Stimulated activated naive B cell treated with anti-CD40 and anti-IgM and Interleukin-4, amounts not matched to agents 10 μg/mL and 1 μg/mL and 100 μg/mL, for 72 hours (primary cell): Measurements from ENCODE around the gene SYT17.

Experiments used
- ATAC-seq, 2 donors: fragments of 150-1000 bp; cut with Tn5 transposase; replicated peaks; 2 replicates each; pipeline ENCODE4 v1.10.0; 2021; ENCODE audit warnings: moderate library complexity in 1 of 2
- DNase-seq: peaks from one replicate; pipeline ENCODE4 v3.0.0; 2021
- H3K27ac Mint-ChIP-seq: one replicate; pipeline ENCODE4 v1.8.0; 2022; ENCODE audit warnings: mild to moderate bottlenecking, mixed read lengths
- H3K27me3 Mint-ChIP-seq, 2 donors: one replicate each; pipeline ENCODE4 v1.8.0; 2022; ENCODE audit warnings: mixed read lengths in 2 of 2
- H3K36me3 Mint-ChIP-seq, 2 donors: one replicate each; pipeline ENCODE4 v1.8.0; 2022; ENCODE audit warnings: mixed read lengths in 2 of 2, mild to moderate bottlenecking in 1 of 2
- H3K4me1 Mint-ChIP-seq, 2 donors: one replicate each; pipeline ENCODE4 v1.8.0; 2022; ENCODE audit warnings: mixed read lengths in 2 of 2, mild to moderate bottlenecking in 1 of 2
- H3K4me3 Mint-ChIP-seq, 2 donors: one replicate each; pipeline ENCODE4 v1.8.0; 2022; ENCODE audit warnings: mild to moderate bottlenecking in 2 of 2, mixed read lengths in 2 of 2, moderate library complexity in 1 of 2
- H3K9me3 Mint-ChIP-seq, 2 donors: one replicate each; pipeline ENCODE4 v1.8.0; 2022; ENCODE audit warnings: mixed read lengths in 2 of 2, mild to moderate bottlenecking in 1 of 2

Gene SYT17

DNA sequence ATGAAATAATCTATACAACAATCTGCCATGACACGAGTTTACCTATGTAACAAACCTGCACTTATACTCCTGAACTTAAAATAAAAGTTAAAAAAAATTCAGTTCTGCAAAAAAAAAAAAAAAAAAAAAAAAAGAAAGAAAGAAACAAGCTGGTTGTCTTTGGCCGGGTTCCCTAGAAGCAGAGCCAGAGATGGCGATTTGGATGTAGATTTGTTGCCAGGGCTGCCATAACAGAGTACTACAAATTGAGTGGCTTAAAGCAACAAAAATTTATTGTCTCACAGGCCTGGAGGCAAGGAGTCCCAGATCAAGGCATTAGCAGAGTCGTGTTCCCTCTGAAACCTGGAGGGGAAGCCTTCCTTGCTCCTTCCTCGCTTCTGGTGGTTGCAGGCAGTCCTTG, 20.4 kb downstream of the SYT17 start:
- Mint-ChIP-seq H3K4me1 (peaks cover 6 to 28% of the 10 kb centered on the region in 2 donors), H3K9me3 (peaks cover 0 to 2% of the 10 kb centered on the region in 2 donors), H3K27ac (no peak overlapping the region), H3K36me3 (peaks cover 35 to 61% of the 10 kb centered on the region in 2 donors), H3K27me3 (no peaks in the 10 kb centered on the region), H3K4me3 (no peak overlapping the region)
- no peak for ATAC-seq
- DNase-seq, result no peak

DNA sequence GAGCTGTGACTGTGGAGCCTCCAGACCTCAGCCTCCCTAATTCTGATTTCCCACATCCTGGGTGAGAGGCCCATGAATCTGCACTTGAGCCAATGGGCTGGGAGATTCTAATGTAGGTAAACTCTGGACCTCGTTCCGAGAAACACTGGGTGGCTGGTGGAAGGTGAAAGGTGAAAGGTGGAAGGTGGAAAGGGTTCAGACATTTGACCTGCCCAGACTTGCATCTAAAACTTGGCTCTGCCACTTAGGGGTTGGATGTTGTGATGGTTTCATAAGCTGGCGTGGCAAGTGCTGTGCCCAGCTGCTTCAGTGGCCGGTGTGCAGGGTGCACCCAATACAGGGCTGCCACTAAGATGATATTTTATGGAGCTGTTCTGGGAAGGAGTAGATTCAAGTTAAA, 24.8 kb downstream of the SYT17 start:
- peaks cover 0 to 2% of the 10 kb centered on the region in 2 donors for H3K9me3 Mint-ChIP-seq
- H3K36me3 Mint-ChIP-seq, result peaks cover 18 to 67% of the 10 kb centered on the region in 2 donors
- H3K4me3 Mint-ChIP-seq, result no peak overlapping the region
- H3K4me1 Mint-ChIP-seq, result peaks cover 8 to 29% of the 10 kb centered on the region in 2 donors
- DNase-seq, result no peak
- ATAC-seq, result no peak
- H3K27me3 Mint-ChIP-seq, result no peaks in the 10 kb centered on the region
- H3K27ac Mint-ChIP-seq, result no peak overlapping the region

DNA sequence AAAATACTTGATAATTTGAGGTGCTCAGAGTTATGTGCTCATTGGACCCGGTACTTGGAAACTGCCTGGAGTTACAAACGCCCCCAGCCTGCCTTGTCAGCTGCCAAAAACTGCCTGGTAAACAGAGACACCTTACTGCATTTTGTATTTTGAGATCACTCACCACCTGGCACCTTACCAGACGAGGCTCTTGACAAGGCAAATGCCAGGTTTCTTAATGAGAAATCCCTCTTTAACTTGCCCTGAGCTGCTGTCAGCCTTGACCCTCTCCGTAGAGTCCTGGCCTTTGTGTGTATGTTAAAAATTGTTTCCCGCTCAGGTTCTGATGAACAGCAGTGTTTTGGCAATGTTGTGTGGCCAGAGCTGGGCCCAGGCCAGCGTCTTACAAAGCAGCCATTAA, 28.8 kb downstream of the SYT17 start:
- DNase-seq (no peak), ATAC-seq (no peak)
- Mint-ChIP-seq H3K4me3 (no peak overlapping the region), H3K27me3 (no peaks in the 10 kb centered on the region), H3K27ac (no peak overlapping the region), H3K36me3 (peaks cover 29 to 76% of the 10 kb centered on the region in 2 donors), H3K4me1 (peaks cover 4 to 7% of the 10 kb centered on the region in 2 donors), H3K9me3 (peaks cover 6 to 13% of the 10 kb centered on the region in 2 donors)

DNA sequence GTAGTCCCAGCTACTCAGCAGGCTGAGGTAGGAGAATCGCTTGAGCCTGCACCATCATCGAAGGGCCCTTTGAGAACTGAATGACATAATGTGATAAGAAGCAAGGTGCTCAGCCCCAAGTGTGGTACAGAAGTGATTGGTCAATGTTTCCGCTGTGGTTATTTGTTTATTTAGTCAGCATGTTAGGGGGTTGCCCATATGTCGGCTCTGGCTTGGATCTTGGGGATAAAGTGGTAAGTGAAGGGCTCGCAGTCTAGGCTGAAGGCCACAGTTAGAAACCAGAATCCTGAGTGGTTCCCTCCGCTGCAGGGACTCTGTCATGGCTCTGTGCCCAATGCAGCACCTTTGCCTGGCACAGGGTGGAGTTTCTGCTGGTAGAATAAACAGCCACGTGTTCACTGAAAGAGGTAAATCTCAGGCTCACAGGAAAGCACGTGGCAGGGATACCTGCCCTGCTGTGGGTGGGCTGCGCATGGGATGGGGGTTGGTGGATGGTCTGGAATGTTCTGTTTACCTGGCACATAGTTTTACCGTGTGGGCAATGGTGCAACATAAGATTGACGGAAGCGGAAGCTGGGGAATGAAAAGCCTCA, 35.4 kb downstream of the SYT17 start:
- H3K4me1 Mint-ChIP-seq, result peaks cover 35 to 42% of the 10 kb centered on the region in 2 donors
- no peaks in the 10 kb centered on the region for H3K27me3 Mint-ChIP-seq
- ATAC-seq (peak; percentile 55 to 71), DNase-seq (no peak)
- no peak overlapping the region for H3K4me3 Mint-ChIP-seq
- H3K27ac Mint-ChIP-seq, result peak overlapping the region; percentile 63
- H3K9me3 Mint-ChIP-seq, result peaks cover 23 to 29% of the 10 kb centered on the region in 2 donors
- H3K36me3 Mint-ChIP-seq, result peaks cover 60 to 86% of the 10 kb centered on the region in 2 donors

DNA sequence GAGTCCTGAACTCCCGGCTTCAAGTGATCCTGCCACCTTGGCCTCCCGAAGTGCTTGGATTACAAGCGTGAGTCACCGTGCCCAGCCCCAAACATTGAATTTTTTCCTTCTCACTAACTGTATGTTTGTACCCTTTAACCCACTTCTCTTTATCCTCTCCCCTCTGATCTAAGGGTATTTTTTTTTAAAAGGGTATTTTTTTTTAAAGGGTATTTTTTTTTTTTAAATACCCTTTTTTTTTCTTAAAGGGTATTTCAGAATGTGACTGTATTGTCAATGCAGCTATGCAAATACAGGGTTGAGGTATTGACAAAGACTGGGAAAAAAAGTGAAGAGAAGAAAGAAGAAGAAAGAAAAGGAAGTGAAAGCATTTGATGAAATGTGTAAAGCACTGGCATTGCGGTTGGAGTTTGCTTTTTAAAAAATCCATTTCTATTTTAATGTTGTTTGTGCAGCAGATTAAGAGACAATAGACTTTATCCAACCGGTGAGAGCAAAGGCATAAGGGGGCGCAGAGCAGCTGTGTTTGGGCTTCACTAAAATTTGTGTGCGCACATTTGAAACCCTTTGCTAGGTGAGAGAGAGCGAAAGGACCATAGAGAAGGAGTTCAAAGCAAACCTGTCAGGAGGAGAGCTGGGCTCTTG, 42.4 kb downstream of the SYT17 start:
- Mint-ChIP-seq H3K4me3 (peak overlapping the region; percentile 80 to 86), H3K27ac (peak overlapping the region; percentile 99), H3K9me3 (peaks cover 22 to 37% of the 10 kb centered on the region in 2 donors), H3K27me3 (no peaks in the 10 kb centered on the region), H3K36me3 (peaks cover 48 to 70% of the 10 kb centered on the region in 2 donors), H3K4me1 (peaks cover 35 to 66% of the 10 kb centered on the region in 2 donors)
- peak; percentile 55 for DNase-seq
- ATAC-seq, result peak; percentile 84 to 88

DNA sequence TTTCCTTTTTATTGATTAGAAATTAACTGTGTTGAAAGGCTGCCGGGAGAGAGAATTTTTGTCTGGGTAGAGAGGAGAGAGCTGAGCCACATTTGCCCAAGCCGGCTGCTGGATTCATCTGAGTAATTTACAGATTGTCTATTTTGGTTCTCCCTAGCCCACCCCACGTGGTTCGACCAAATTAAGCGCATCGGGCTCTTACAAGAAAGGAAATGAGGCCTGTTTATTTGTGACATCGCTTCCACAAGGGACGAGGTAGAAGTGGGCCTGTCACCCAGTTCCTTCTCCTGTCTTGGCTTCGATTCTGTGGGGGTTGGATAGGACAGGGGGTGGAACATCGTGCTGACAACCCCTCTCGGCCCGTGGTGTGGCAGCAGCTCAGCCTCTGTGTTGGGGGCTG, 42.9 kb downstream of the SYT17 start:
- H3K4me3 Mint-ChIP-seq, result peak overlapping the region; percentile 80 to 86
- no peaks in the 10 kb centered on the region for H3K27me3 Mint-ChIP-seq
- H3K9me3 Mint-ChIP-seq, result peaks cover 24 to 33% of the 10 kb centered on the region in 2 donors
- peaks cover 49 to 71% of the 10 kb centered on the region in 2 donors for H3K36me3 Mint-ChIP-seq
- DNase-seq (peak; percentile 69), ATAC-seq (peak; percentile 66 to 69)
- peaks cover 31 to 62% of the 10 kb centered on the region in 2 donors for H3K4me1 Mint-ChIP-seq
- peak overlapping the region; percentile 99 for H3K27ac Mint-ChIP-seq

DNA sequence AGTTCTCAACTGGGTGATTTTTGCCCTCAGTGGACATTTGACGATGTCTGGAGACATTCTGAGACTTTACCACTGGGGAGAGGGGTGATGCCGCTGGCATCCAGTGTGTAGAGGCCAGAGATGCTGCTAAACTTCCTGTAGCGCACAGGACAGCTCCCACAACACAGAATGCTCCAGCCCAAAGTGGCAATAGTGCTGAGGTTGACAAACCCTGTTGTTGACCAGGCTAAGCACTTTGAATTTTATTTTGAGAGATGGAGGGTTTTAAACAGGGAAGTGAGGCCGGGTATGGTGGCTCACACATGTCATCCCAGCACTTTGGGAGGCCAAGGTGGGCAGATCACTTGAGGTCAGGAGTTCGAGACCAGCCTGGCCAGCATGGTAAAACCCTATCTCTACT, 44.0 kb downstream of the SYT17 start:
- ATAC-seq, result no peak
- H3K27ac Mint-ChIP-seq, result peak overlapping the region; percentile 99
- H3K4me3 Mint-ChIP-seq, result peak overlapping the region; percentile 80 to 86
- peaks cover 24 to 26% of the 10 kb centered on the region in 2 donors for H3K9me3 Mint-ChIP-seq
- H3K36me3 Mint-ChIP-seq, result peaks cover 46 to 72% of the 10 kb centered on the region in 2 donors
- H3K4me1 Mint-ChIP-seq, result peaks cover 28 to 56% of the 10 kb centered on the region in 2 donors
- H3K27me3 Mint-ChIP-seq, result no peaks in the 10 kb centered on the region
- DNase-seq, result no peak

DNA sequence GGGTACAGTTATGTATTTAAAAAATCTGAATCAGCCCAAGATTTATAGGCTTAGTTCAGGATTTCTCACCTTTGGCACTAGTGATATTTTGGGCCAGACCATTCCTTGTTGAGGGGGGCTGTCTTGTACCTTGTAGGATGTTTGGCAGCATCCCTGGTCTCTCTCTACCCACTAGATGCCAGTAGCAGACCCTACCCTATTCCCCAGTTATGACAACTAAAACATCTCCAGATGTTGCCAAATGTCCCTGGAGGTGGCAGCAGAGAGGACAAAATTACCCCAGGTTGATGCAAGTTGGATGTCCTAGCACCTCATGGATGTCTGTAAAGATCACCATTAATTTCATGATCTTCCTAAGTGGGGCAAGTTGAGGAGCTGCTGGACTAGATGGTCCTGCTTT, 45.8 kb downstream of the SYT17 start:
- no peak for DNase-seq
- H3K4me1 Mint-ChIP-seq, result peaks cover 30 to 42% of the 10 kb centered on the region in 2 donors
- H3K27me3 Mint-ChIP-seq, result no peaks in the 10 kb centered on the region
- peaks cover 14 to 16% of the 10 kb centered on the region in 2 donors for H3K9me3 Mint-ChIP-seq
- H3K36me3 Mint-ChIP-seq, result peaks cover 39 to 73% of the 10 kb centered on the region in 2 donors
- peak overlapping the region in 1 of 2 donors; percentile 17 for H3K4me3 Mint-ChIP-seq
- peak overlapping the region; percentile 75 for H3K27ac Mint-ChIP-seq
- ATAC-seq, result no peak

DNA sequence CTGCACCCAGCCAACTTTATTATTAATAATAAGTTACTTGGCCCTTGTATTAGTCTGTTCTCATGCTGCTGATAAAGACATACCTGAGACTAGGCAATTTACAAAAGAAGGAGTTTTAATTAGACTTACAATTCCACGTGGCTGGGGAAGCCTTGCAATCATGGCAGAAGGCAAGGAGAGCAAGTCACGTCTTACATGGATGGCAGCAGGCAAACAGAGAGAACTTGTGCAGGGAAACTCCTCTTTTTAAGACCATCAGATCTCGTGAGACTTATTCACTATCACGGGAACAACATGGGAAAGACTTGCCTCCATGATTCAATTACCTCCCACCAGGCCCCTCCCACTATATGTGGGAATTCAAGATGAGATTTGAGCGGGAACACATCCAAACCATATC, 47.7 kb downstream of the SYT17 start:
- H3K9me3 Mint-ChIP-seq, result peaks cover 14 to 18% of the 10 kb centered on the region in 2 donors
- no peak overlapping the region for H3K27ac Mint-ChIP-seq
- no peak overlapping the region for H3K4me3 Mint-ChIP-seq
- H3K36me3 Mint-ChIP-seq, result peaks cover 48 to 84% of the 10 kb centered on the region in 2 donors
- H3K4me1 Mint-ChIP-seq, result peaks cover 29 to 31% of the 10 kb centered on the region in 2 donors
- no peaks in the 10 kb centered on the region for H3K27me3 Mint-ChIP-seq
- ATAC-seq (no peak), DNase-seq (no peak)

DNA sequence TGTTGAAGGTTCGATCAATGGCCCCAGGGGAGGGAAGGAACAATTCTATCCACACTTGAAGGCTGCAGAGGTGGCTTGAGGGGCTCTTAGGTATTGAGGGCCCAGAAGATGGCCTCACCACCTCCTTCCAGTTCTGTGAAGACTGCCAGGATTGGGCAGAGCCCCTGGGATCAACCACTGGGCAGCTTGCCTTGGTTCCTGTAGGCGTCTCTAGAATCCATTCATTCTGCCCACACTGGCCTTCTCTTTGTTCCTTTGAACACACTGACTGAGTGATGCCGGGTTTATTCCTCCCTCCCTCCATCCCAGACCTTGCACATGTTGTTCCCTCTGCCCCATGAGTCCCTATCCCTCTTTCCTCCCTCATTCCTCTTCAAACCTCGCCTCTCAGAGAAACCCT, 50.5 kb downstream of the SYT17 start:
- no peak for ATAC-seq
- H3K9me3 Mint-ChIP-seq, result peaks cover 7% of the 10 kb centered on the region in 2 donors
- no peak for DNase-seq
- H3K4me3 Mint-ChIP-seq, result no peak overlapping the region
- no peak overlapping the region for H3K27ac Mint-ChIP-seq
- no peaks in the 10 kb centered on the region for H3K27me3 Mint-ChIP-seq
- peaks cover 42 to 89% of the 10 kb centered on the region in 2 donors for H3K36me3 Mint-ChIP-seq
- peaks cover 4 to 23% of the 10 kb centered on the region in 2 donors for H3K4me1 Mint-ChIP-seq

DNA sequence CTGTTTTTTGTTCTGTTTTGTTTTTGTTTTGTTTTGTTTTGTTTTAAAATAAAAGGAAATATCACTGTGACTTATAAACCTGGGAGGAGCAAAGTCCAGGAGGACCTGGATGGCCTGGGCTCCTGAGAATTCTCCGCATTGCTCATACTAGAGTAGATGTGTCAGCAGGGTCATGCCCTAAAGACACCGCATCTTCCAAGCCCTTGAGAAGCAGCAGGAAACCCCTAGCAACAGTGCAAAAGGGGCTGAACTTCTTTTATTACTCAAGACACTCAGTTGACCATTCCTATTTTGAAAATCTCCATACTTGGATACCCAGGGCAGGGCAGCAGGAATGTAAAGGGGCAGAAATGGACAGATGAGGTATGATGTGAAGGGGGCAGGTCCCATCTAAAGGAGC, 51.8 kb downstream of the SYT17 start:
- no peak overlapping the region for H3K4me3 Mint-ChIP-seq
- DNase-seq (no peak), ATAC-seq (no peak)
- peaks cover 4 to 24% of the 10 kb centered on the region in 2 donors for H3K4me1 Mint-ChIP-seq
- H3K27me3 Mint-ChIP-seq, result no peaks in the 10 kb centered on the region
- H3K9me3 Mint-ChIP-seq, result peaks cover 12% of the 10 kb centered on the region in 2 donors
- peaks cover 41 to 87% of the 10 kb centered on the region in 2 donors for H3K36me3 Mint-ChIP-seq
- no peak overlapping the region for H3K27ac Mint-ChIP-seq

DNA sequence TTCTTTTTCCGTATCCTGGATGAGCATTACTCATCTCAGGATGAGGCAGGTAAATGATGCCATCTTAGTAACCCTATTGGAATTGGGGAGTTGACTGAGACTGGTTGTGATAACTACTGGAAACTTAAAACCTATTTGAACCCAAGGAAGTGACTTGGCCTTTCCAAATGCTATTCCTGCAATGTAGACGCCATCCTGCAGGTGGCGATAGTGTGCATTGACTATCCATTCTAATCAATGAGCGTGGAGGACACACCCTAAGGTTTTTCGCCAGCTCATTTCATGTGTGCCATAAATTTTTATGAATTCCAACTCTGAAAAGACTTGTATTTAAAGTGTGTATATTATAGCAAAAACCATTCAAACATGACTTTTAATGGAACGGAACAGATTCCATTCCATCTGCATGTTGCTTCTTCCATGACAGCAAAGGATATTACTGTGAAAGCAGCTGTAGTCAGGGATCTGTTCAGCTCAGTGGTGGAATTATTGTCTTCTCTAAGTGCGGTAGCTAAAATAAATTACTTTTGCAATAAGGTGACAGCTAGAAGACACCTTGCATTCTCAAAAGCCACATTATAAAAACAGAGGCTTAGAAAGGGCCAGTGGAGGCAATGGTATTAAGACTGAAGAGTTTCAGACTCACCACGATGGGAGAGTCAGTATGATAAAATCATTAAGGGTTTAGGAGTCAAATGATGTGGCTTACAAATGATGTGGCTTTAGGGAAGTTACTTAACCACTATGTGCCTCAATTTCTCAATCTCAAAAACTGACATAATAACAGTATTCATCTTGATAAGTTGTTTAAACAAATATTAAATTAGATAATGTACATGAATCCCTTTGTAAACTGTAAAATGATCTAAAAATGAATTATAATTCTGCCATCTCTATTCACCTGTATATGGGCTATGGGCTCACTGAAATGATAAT, 55.5 kb downstream of the SYT17 start:
- ATAC-seq (no peak), DNase-seq (no peak)
- Mint-ChIP-seq H3K36me3 (peaks cover 51 to 90% of the 10 kb centered on the region in 2 donors), H3K27ac (no peak overlapping the region), H3K4me3 (no peak overlapping the region), H3K27me3 (no peaks in the 10 kb centered on the region), H3K9me3 (peaks cover 12% of the 10 kb centered on the region in 2 donors), H3K4me1 (peaks cover 6 to 14% of the 10 kb centered on the region in 2 donors)

DNA sequence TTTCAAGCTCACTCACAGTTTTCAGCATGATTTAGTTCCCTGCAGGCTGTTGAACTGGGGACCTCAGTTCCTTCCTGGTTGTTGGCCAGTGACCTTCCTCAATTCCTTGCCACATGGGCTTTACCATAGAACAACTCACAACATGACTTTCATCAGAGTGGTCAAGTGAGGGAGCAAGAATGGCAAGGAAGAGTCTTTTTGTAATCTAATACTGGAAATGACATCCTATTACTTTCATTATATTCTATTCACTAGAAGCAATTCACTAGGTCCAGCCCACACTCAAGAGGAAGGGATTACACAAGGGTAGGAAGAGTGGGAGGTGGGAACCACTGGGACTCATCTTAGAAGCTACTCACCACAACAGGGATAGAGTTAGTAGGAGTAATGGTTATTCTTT, 57.6 kb downstream of the SYT17 start:
- peaks cover 50 to 87% of the 10 kb centered on the region in 2 donors for H3K36me3 Mint-ChIP-seq
- H3K4me1 Mint-ChIP-seq, result peaks cover 8 to 13% of the 10 kb centered on the region in 2 donors
- H3K4me3 Mint-ChIP-seq, result no peak overlapping the region
- H3K27ac Mint-ChIP-seq, result no peak overlapping the region
- ATAC-seq, result no peak
- no peak for DNase-seq
- no peaks in the 10 kb centered on the region for H3K27me3 Mint-ChIP-seq
- peaks cover 10 to 12% of the 10 kb centered on the region in 2 donors for H3K9me3 Mint-ChIP-seq

DNA sequence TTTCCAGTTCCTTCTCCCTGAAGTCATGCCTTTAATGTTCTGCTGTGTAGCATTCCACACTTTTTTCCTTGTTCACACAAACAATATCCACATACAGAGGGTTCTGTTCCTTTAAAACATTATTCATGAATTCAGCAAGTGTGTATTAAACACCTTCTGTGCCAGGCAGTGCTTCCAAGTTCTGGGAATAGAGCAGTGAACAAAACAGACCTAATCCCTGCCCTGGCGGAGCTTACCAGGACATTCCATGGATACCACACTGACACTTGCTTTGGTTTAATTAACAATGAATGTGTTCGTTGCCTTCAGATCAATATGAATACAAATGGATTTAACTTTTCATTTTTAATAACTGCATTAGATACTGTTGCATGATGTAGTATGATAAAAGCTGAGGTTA, 59.6 kb downstream of the SYT17 start:
- H3K4me1 Mint-ChIP-seq, result peaks cover 8 to 13% of the 10 kb centered on the region in 2 donors

More for the DNA sequence above, 59.6 kb downstream of the SYT17 start:
- no peak overlapping the region for H3K4me3 Mint-ChIP-seq
- H3K36me3 Mint-ChIP-seq, result peaks cover 51 to 78% of the 10 kb centered on the region in 2 donors
- H3K27ac Mint-ChIP-seq, result no peak overlapping the region
- peaks cover 5 to 12% of the 10 kb centered on the region in 2 donors for H3K9me3 Mint-ChIP-seq
- H3K27me3 Mint-ChIP-seq, result no peaks in the 10 kb centered on the region
- DNase-seq (no peak), ATAC-seq (no peak)
